Mesenchymal stem cell (in vitro differentiated cells and primary cell): ENCODE results near the gene PRR12.

Source experiments
- DNase-seq: peaks from one replicate; pipeline ENCODE4 v3.0.0-alpha.2; 2013
- H2AFZ ChIP-seq: one replicate; pipeline ENCODE4 v1.6.1; 2013; ENCODE audit warnings: low read depth, mild to moderate bottlenecking, control low read depth, inconsistent platforms, low read length, moderate library complexity
- H2AK5ac ChIP-seq: 2 replicates; pipeline ENCODE4 v1.6.1; 2013; ENCODE audit warnings: low read length, moderate library complexity, mild to moderate bottlenecking, inconsistent platforms; ENCODE audit not compliant: severe bottlenecking
- H2BK120ac ChIP-seq: one replicate; pipeline ENCODE4 v1.6.1; 2013; ENCODE audit warnings: low read depth, mild to moderate bottlenecking, inconsistent platforms, low read length, moderate library complexity
- H2BK12ac ChIP-seq, 2 experiments: one replicate each; pipeline ENCODE4 v1.6.1; 2013; ENCODE audit warnings: inconsistent platforms in 2 of 2, low read length in 2 of 2, mild to moderate bottlenecking in 2 of 2, moderate library complexity in 2 of 2, control low read depth in 1 of 2
- H2BK15ac ChIP-seq: one replicate; pipeline ENCODE4 v1.6.1; 2013; ENCODE audit warnings: mild to moderate bottlenecking, low read depth, inconsistent platforms; ENCODE audit not compliant: poor library complexity, severe bottlenecking
- H2BK5ac ChIP-seq: 2 replicates; pipeline ENCODE4 v1.6.1; 2013; ENCODE audit warnings: low read depth, mild to moderate bottlenecking, low read length, control low read depth, inconsistent platforms; ENCODE audit not compliant: poor library complexity, severe bottlenecking
- H3K14ac ChIP-seq, 2 experiments: one replicate each; pipeline ENCODE4 v1.6.1; 2013; ENCODE audit warnings: inconsistent platforms in 2 of 2, low read length in 2 of 2, control low read depth in 1 of 2, mild to moderate bottlenecking in 1 of 2, moderate library complexity in 1 of 2
- H3K18ac ChIP-seq, 2 experiments: one replicate each; pipeline ENCODE4 v1.6.1; 2013; ENCODE audit warnings: inconsistent platforms in 2 of 2, low read length in 2 of 2, control low read depth in 1 of 2, low read depth in 1 of 2, mild to moderate bottlenecking in 1 of 2
- H3K23ac ChIP-seq, 2 experiments: one replicate each; pipeline ENCODE4 v1.6.1; 2013; ENCODE audit warnings: inconsistent platforms in 2 of 2, low read length in 2 of 2, mild to moderate bottlenecking in 2 of 2, moderate library complexity in 2 of 2, control low read depth in 1 of 2
- H3K27ac ChIP-seq: 2 replicates; pipeline ENCODE4 v1.5.1; 2013; ENCODE audit warnings: mild to moderate bottlenecking, moderate library complexity, low read length, control low read depth, inconsistent platforms; ENCODE audit not compliant: poor library complexity, severe bottlenecking
- H3K27me3 ChIP-seq, 2 experiments: 2 replicates each; pipeline versions ENCODE4 v1.6.1 to v1.7.0; 2013; ENCODE audit warnings: low read length in 2 of 2, mild to moderate bottlenecking in 2 of 2, moderate library complexity in 2 of 2, control low read depth in 1 of 2, inconsistent platforms in 1 of 2; ENCODE audit not compliant: control insufficient read depth in 1 of 2, insufficient read depth in 1 of 2
- H3K36me3 ChIP-seq, 2 experiments: 2 replicates each; pipeline versions ENCODE4 v1.6.1 to v1.7.0; 2013; ENCODE audit warnings: low read length in 2 of 2, control low read depth in 1 of 2, inconsistent platforms in 1 of 2, low read depth in 1 of 2, mild to moderate bottlenecking in 1 of 2; ENCODE audit not compliant: insufficient read depth in 2 of 2, control insufficient read depth in 1 of 2
- H3K4ac ChIP-seq, 2 experiments: one replicate each; pipeline ENCODE4 v1.6.1; 2013; ENCODE audit warnings: inconsistent platforms in 2 of 2, low read length in 2 of 2, mild to moderate bottlenecking in 2 of 2, moderate library complexity in 2 of 2, control low read depth in 1 of 2, low read depth in 1 of 2
- H3K4me1 ChIP-seq: 2 replicates; pipeline ENCODE4 v1.6.1; 2013; ENCODE audit warnings: low read depth, low read length, control low read depth; ENCODE audit not compliant: control insufficient read depth, insufficient read depth
- H3K4me2 ChIP-seq: 2 replicates; pipeline ENCODE4 v1.6.1; 2013; ENCODE audit warnings: low read length, mild to moderate bottlenecking, inconsistent platforms; ENCODE audit not compliant: poor library complexity, severe bottlenecking
- H3K4me3 ChIP-seq, 2 experiments: 2 replicates each; pipeline versions ENCODE4 v1.5.1 to v1.7.0; 2013; ENCODE audit warnings: low read length in 2 of 2, mild to moderate bottlenecking in 2 of 2, control low read depth in 1 of 2, low read depth in 1 of 2; ENCODE audit not compliant: insufficient read depth in 1 of 2
- H3K79me1 ChIP-seq: replicated peaks from 2 replicates; pipeline ENCODE4 v1.6.1; 2013; ENCODE audit warnings: mild to moderate bottlenecking, control low read depth, low read length, inconsistent platforms; ENCODE audit not compliant: poor library complexity, severe bottlenecking
- H3K9ac ChIP-seq: 2 replicates; pipeline ENCODE4 v1.7.0; 2013; ENCODE audit warnings: mild to moderate bottlenecking, low read length, moderate library complexity
- H3K9me3 ChIP-seq: 2 replicates; pipeline ENCODE4 v1.7.0; 2013; ENCODE audit warnings: mild to moderate bottlenecking, low read length; ENCODE audit not compliant: control insufficient read depth
- H4K8ac ChIP-seq: one replicate; pipeline ENCODE4 v1.6.1; 2013; ENCODE audit warnings: inconsistent platforms, mild to moderate bottlenecking, low read length, moderate library complexity
- H4K91ac ChIP-seq: one replicate; pipeline ENCODE4 v1.6.1; 2013; ENCODE audit warnings: mild to moderate bottlenecking, low read length, inconsistent platforms
- WGBS: methylation state at CpG from one replicate; pipeline ENCODE4 v1.1.7; 2013; ENCODE audit warnings: mixed read lengths; 5-methylcytosine and 5-hydroxymethylcytosine counted together

Gene PRR12

DNA sequence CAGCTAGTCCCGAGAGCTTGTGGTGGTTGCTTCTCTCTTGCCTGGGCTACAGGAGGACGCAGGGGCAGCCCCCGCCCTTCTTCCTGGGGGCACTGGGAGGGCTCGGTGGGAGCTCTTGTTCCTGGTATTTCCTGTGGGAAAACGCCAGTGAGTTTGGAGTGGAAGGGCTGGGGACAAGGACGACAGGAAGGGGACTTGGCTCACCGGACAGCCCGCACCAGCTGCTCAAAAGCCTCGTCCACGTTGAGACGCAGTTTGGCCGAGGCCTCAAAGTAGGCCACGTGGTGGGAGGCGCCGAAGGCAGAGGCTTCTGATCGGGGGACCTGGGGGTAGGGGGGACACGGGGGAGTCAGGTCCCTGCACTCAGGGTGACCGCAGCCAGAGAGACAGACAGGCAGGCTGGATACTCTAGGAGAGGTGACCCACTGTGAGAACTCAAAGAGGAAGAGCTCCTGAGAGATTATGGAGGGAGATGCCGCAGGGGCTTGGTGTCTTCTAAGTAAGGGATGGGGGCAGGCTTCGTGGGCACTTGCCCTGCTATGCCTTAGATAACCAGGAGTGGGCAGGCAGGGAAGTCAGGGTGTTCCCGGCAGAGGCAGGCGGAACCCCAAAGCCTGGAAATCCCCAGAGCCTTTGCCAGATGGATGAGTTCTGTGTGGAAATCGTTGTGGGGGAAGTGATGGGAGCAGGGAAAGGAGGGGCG, 44.7 kb downstream of the PRR12 start:
- Histone ChIP-seq H2BK5ac (no peak overlapping the region), H3K4ac (peak overlapping the region in 1 of 2 experiments; percentile 38), H2AFZ (no peak overlapping the region), H2BK12ac (no peak overlapping the region), H3K79me1 (peaks cover 1% of the 10 kb centered on the region), H3K36me3 (peaks cover 17 to 19% of the 10 kb centered on the region in 2 experiments), H3K23ac (no peak overlapping the region), H3K27me3 (no peaks in the 10 kb centered on the region), H3K4me2 (no peak overlapping the region), H3K14ac (no peak overlapping the region), H4K91ac (peak overlapping the region; percentile 18), H2AK5ac (no peak overlapping the region), H4K8ac (no peak overlapping the region), H3K4me1 (peaks cover 40% of the 10 kb centered on the region), H2BK120ac (no peak overlapping the region), H3K18ac (peak overlapping the region in 1 of 2 experiments; percentile 18), H3K27ac (no peak overlapping the region), H2BK15ac (no peak overlapping the region), H3K9ac (peak overlapping the region; percentile 4), H3K4me3 (no peak overlapping the region), H3K9me3 (no peaks in the 10 kb centered on the region)
- DNase-seq = peak; percentile 61
- 65% methylated on average over 24 of the region's 24 CpGs for WGBS

DNA sequence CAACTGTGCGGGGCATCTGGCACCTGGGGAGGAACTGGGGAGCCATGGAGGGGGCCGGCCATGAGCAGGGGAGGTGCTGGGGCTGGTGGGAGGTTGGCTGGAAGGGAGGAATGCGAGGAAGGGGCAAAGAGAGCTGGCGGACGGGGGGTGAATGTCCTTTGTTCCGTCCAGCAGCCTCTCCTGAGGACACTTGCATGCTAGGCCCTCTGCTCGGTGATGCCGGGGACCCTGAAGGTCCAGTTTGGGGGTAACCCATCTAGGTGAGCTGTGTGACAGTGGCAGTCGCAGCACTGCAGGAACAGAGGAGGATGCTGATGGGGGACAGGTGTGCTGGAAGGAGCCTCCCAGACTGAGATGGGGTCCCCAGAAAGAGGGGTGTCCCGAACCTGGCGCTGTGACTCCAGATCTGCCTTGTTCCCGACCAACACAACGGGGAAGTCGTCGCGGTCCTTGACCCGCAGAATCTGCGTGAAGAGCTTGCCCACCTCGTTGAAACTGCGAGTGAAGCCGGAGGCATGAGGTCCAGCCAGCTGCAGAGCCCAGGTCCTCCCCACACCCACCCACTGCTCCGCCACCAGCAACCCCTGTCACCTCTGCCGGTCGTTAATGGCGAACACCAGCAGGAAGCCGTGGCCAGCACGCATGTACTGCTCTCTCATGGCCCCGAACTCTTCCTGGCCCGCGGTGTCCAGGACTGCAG, 45.4 kb downstream of the PRR12 start:
- Histone ChIP-seq H3K79me1 (peaks cover 1% of the 10 kb centered on the region), H3K4me1 (peaks cover 35% of the 10 kb centered on the region), H3K36me3 (peaks cover 17 to 19% of the 10 kb centered on the region in 2 experiments), H3K4ac (no peak overlapping the region), H2BK5ac (no peak overlapping the region), H3K9me3 (no peaks in the 10 kb centered on the region), H3K18ac (no peak overlapping the region), H3K23ac (peak overlapping the region in 1 of 2 experiments; percentile 11), H4K8ac (peak overlapping the region; percentile 40), H3K27ac (no peak overlapping the region), H2AK5ac (peak overlapping the region; percentile 2), H3K27me3 (no peaks in the 10 kb centered on the region), H3K9ac (peak overlapping the region; percentile 4), H2BK15ac (no peak overlapping the region), H2BK120ac (no peak overlapping the region), H3K14ac (peak overlapping the region in 1 of 2 experiments; percentile 11), H3K4me2 (no peak overlapping the region), H2BK12ac (peak overlapping the region; percentile 2 to 63), H4K91ac (peak overlapping the region; percentile 35), H3K4me3 (no peak overlapping the region), H2AFZ (no peak overlapping the region)
- WGBS = 83% methylated on average over 30 of the region's 30 CpGs
- peak; percentile 7 for DNase-seq

DNA sequence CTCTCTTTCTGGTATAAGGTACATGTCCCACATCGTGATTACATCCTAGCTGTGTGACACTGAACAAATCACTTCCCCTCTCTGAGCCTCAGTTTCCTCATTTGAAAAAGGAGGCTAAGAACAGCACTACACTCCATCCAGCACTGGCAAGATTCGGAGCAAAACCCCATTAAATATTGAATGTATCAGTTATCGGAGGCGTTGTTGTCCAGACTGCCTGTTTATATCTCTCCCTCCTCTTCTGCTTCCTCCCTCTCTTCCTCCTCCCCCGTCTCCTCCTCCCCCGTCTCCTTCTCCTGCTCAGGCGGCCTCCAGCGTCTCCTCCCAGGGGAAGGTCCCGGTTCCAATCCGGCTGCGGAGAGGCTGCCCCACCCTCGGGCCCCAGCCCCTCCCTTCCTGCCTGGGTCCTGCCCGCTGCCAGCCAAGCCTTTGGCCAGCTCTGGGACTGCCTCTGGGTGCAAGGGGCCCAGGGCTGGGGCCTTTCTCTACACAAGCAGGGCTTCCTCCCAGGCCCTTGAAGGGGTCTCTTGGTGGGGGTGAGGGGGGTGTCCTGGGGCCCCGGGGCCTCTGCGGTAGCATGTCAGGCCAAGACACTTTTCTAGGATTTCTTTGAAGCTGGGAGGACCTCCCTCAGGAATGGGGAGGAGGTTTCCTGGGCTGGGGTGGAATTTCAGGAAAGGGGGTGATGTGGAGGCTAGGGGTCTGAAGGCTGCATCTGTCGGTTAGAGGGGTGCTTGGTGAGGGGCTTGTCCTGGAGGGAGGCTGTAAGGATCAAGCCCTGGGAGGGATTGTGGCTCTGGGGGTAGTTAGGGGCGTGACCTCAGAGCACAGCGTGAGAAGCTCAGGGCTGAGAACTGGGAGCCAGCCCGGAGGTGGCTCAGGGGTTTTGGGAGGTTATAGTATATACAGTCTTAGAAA, 47.1 kb downstream of the PRR12 start:
- H4K8ac ChIP-seq = peak overlapping the region; percentile 60
- H3K18ac ChIP-seq = peak overlapping the region; percentile 81 to 94
- H3K9ac ChIP-seq = peak overlapping the region; percentile 97
- H3K9me3 ChIP-seq = no peaks in the 10 kb centered on the region
- H3K79me1 ChIP-seq = peaks cover 1% of the 10 kb centered on the region
- peak overlapping the region; percentile 88 for H4K91ac ChIP-seq
- H3K23ac ChIP-seq = peak overlapping the region in 1 of 2 experiments; percentile 38
- peak overlapping the region; percentile 51 to 81 for H2BK12ac ChIP-seq
- peak overlapping the region; percentile 71 for H2BK5ac ChIP-seq
- H3K27ac ChIP-seq = peak overlapping the region; percentile 64
- H3K36me3 ChIP-seq = peaks cover 17 to 19% of the 10 kb centered on the region in 2 experiments
- 11% methylated on average over 19 of the region's 19 CpGs for WGBS
- peaks cover 32% of the 10 kb centered on the region for H3K4me1 ChIP-seq
- peak overlapping the region in 1 of 2 experiments; percentile 61 for H3K14ac ChIP-seq
- peak overlapping the region; percentile 93 for H2BK120ac ChIP-seq
- H3K4ac ChIP-seq = peak overlapping the region; percentile 49 to 89
- peak overlapping the region; percentile 28 for H2AK5ac ChIP-seq
- H2BK15ac ChIP-seq = peak overlapping the region; percentile 75
- H3K4me3 ChIP-seq = peak overlapping the region in 1 of 2 experiments; percentile 97
- H3K27me3 ChIP-seq = no peaks in the 10 kb centered on the region
- H2AFZ ChIP-seq = no peak overlapping the region
- peak; percentile 83 for DNase-seq
- peak overlapping the region; percentile 64 for H3K4me2 ChIP-seq
